Erythroblast (primary cell): ENCODE results near the gene E2F4.

Source experiments
- DNase-seq, 2 experiments: peaks; one replicate each; lab custom pipeline; 2025; lab: John Stamatoyannopoulos, UW
- GATA1 ChIP-seq: IDR thresholded peaks from 2 replicates; pipeline ENCODE4 v1.6.1; 2011; ENCODE audit warnings: low read depth, mild to moderate bottlenecking, control low read depth, low read length, moderate library complexity
- POLR2A ChIP-seq: IDR thresholded peaks from 2 replicates; pipeline ENCODE4 v1.6.1; 2011; ENCODE audit warnings: mild to moderate bottlenecking, low read length

E2F4 gene, protein sequence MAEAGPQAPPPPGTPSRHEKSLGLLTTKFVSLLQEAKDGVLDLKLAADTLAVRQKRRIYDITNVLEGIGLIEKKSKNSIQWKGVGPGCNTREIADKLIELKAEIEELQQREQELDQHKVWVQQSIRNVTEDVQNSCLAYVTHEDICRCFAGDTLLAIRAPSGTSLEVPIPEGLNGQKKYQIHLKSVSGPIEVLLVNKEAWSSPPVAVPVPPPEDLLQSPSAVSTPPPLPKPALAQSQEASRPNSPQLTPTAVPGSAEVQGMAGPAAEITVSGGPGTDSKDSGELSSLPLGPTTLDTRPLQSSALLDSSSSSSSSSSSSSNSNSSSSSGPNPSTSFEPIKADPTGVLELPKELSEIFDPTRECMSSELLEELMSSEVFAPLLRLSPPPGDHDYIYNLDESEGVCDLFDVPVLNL

DNA sequence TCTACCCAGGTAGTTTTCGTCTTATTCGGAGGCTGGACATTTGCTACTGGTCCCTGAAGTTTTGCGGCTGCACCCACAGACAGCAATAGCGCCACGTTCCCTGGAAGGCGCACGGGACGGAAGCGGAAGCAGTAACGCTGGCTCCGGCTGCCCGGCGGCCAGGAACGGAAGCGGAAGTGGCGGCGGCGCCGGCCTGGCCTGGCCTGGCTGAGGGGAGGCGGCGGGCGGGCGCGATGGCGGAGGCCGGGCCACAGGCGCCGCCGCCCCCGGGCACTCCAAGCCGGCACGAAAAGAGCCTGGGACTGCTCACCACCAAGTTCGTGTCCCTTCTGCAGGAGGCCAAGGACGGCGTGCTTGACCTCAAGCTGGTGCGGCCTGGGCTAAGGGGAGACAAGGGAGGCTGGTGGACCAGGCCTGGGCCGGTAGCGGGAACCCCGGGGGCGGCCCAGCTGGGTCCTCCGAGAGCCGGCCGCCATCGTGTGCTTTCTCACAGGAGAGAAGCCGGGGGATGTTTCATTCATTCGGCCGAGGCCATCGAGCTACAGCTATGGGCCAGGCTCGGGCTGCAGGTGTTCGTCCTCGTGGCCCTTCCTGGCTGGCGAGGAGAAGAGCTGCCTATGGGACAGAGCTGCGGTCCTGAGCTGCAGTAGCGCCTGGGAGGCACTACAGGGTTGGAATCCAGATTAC lies at the start of gene E2F4:
Gene E2F4, plus strand, starts transcription at position 161 of the 687 bp plus-strand sequence. Its CDS starts 73 bp downstream, at position 234.
- no peak for TF ChIP-seq GATA1
- TF ChIP-seq POLR2A = peak; percentile 88
- peak; percentile 94 to 95 for DNase-seq

DNA sequence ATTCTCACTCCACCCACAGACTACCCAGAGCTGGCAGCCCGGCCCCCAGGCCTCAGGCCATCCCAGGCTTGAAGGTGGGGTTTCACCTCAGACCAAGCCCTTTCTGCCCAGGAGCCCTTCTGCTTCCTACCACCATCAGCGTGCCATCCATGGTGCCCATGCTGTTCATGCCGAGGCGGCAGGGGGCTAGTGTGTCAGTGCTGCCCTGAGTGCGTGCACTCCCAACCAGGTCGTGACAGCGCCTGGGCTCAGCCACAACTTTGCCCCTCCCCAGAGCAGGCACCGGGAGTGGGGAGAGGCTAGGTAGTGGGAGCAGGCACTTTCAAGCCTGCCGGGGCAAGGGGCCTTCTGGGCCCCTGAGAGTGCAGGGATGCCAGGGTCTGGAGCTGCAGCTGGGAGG lies 49.6 kb upstream of the E2F4 start:
- DNase-seq = no peak
- TF ChIP-seq GATA1 = no peak
- TF ChIP-seq POLR2A = no peak

DNA sequence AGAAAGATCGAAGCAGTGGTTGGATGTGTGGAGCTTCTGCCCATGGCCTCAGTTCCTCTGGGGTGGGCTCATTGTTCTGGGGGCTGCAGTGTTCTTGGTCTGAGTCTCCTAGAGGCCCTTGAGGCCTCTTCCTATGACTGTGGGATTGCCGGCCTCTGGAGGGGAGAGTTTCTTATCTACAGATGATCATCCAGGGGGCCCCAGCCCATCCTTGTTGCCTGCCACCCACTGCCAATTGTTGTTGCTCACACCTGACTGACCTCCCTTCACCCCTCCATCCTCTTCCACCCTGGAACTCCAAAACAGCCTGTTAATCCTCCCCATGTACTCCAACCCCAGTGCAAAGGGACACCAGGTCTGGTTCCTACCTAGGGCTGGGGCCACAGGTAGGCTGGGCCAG lies 47.0 kb upstream of the E2F4 start:
- no peak for DNase-seq
- no peak for TF ChIP-seq POLR2A
- no peak for TF ChIP-seq GATA1

DNA sequence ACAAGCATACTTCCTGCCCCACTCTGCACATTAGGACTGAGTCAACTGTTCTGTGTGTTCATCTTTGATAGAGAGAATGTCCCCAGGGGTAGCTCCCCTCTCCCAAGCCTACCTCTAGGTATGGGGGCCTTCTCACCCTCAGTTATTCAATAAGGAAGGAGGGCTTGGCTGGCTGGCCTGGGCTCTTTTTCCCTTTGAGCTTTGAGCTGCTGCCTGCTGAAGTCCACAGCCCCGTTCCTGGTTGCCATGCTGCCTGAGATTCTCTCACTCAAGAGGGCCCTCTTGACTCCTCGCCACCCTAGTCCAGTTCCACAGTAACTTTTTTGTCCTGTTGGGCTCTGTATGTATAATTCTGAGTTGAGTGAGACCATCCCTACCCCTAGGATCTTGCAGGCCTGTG lies 46.2 kb upstream of the E2F4 start:
- DNase-seq = no peak

DNA sequence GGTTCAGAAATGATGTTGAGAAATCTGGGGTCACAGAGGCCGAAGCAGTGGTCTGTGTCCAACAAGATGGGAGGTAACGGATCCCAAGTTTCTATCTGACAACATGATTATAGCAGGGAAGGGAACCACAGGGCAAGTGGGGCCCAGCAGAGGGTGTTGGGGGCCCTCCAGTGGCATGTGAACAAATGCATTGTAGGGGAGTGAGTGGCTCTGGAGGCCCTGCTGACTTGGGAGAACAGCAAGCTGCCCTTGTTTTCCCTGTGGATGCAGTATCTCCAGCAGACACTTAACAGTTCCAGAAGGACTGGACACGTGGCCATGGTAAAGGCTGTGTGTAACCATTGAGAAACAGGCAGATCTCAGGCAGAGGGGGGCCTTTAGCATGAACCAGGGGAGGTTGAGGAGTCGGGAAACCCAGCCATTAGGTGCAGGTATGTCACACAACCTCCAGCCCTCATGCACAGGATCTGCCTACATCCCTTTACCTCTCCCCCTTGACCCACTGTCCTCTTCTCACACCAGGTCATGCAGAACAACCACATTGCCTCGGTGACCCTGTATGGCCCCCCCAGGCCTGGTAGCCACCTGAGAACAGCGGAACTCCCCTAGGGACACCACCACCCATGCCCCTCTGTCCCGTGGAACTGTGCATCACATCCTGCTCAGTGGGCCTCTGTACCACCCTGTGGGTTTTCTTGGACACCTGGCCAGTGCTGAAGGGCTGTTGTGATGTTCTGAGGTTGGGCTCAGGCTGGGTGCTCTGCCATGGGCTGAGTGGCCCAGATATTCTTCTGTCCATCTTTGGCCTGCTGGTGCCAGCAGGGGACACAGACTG lies 45.2 kb upstream of the E2F4 start:
- DNase-seq = no peak

More for the DNA sequence above, 46.2 kb upstream of the E2F4 start:
- TF ChIP-seq GATA1 (no peak), POLR2A (no peak)

DNA sequence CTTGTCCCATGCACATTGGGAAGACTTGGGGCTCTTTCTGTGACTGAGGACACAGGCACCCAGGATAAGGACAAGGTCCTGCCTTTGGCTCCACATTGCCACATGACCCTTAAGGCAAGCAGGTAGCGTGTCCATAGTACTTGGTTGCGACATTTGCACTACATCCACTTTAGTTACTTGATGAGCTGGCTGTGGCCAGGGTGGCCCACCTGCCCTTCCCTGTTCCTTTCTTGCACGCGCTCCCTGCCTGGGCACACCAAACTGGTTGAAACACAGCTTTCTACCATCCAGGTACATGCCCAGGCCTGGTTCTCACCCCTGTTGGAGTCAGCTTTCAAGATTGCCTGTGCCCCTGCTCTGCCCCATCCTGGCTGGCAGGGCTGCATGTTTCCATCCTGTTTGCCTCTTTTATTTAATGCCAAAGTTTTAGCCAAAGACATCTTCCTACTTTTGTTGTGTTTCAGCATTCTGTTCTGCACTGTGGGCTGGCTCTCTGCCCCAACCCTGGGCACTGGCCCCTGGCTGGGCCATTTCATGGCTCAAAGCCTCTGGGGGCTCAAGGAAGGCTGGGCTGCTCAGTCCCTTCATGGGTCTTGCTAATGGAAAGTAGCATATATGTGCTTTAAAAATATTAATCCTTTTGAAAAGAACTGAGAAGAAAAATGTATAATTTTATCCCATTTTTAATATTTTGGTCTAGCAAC lies 44.4 kb upstream of the E2F4 start:
- TF ChIP-seq GATA1 (no peak), POLR2A (no peak)
- DNase-seq = no peak

More for the DNA sequence above, 45.2 kb upstream of the E2F4 start:
- TF ChIP-seq POLR2A (no peak), GATA1 (no peak)

DNA sequence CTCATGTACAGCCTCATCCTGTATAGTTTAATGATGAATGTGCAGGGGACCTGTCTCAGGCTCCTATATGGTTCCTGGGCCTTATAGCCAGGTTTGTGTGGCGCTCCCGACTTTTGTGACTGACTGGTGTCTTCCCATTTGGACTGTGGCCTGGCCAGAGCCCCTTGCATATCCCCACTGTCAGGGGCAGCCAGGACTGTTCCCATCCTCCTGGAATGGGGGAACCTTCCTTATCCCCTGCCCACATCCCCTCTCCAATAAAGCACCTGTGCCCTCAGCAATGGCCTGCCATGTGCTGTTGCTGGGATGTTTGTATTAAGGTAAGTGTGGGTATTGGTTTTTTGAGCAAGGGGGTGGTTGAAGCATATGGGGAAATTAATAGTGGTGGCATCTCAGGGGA lies 43.7 kb upstream of the E2F4 start:
- no peak for DNase-seq
- TF ChIP-seq POLR2A (no peak), GATA1 (no peak)

DNA sequence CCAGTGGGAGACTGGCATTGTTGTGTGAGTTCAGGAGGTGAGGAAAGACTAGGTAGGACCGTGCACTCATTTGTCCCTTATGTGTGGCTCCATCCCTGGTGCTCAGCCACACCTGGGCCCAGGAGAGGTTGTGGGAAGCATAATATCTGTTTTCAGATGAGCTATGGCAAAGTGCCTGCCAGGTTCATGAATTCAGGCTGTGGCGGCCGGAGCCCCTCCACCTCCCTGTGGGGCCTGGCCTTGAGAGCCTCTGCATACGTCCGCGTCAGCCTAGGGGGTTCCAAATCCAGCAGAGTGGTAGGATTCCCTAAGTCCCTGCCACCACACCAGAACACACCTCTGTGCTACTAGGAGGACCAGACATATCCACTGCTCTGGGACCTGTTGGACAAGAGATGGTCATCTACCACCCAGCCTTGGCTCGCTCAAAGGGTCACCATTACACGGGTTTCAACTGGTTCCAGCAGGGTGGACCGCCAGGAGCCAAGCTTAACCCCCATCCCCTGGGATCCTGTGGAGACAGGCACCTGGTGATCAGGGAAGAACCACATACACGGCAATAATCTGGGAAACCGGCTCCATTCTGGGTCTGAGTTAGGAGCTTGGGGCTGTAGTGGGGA lies 43.2 kb upstream of the E2F4 start:
- TF ChIP-seq GATA1 (no peak), POLR2A (no peak)
- no peak for DNase-seq

DNA sequence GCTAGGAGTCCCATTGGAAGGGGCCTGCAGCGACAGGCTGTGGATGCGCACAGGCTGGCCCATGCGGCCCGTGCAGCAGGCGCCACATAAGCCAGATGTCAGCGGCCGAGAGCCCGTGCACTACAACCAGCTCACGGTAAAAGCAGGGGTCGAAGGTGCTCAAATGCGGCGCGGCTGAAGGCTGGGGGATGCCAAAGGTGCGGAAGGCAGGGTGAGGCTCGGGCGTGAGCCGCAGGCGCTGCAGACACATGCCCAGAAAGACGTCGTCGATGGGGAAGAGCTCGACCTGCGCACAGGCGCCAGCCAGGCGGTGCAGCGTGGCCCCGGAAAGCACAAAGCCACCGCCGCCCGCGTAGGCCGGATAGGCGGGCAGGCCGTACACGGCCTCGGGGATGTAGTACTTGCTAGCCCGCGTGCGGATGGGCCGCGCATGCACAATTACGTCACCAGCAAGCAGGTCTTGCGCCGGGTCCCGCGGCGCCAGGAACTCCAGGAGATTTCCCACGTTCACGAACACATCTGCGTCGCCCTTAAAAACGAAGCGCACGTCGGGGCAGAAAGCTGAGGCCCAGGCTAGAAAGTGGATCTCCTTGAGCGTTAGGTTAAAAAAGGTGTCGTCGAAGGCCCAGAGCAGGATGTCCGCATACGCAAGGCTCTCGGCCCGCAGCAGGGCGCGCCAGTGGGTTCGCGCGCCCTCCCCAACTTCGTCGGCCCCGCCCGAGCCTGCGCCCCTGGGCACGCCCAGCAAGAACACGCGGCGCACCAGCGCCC lies 42.5 kb upstream of the E2F4 start:
- no peak for DNase-seq
- no peak for TF ChIP-seq POLR2A
- TF ChIP-seq GATA1 = no peak

DNA sequence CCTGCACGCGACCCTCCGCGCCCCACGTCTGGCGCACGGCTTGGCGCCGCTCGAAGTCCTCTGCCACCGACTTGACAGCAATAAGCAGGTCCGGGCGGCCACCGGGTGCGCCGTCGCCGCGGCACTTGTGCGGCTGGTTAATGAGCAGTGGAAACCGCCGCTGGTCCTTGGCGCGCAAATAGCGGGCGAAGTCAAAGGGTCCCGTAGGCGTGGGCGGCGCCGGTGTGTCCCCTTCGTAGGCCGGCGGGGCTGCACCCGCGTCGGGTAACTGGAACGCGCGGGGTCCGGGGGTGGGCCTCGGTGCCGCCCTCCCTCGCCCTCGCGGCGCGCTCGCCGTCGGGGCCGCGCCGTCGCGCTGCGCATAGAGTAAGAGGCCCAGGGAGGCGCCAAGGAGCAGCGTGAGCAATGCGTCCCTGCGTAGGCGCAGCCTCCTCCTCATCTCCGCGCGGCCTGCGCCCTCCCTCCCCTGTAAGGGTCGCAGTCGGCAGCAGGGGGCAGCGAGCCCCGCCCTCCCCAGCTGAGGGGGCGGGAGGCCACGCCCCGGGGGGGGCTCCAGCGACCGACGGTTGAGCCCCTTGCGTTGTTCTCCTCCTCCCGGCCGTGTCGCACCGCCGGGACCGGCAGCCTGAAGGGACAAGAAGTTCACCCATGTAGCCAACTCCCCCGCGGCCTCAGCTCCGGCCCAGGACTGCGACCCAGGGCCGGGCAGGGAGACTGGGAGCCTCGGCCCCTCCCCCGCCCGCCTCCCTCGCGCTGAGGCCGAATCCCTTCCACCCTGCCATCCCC lies 41.7 kb upstream of the E2F4 start:
- TF ChIP-seq GATA1 (no peak), POLR2A (no peak)
- peak; percentile 64 to 69 for DNase-seq

DNA sequence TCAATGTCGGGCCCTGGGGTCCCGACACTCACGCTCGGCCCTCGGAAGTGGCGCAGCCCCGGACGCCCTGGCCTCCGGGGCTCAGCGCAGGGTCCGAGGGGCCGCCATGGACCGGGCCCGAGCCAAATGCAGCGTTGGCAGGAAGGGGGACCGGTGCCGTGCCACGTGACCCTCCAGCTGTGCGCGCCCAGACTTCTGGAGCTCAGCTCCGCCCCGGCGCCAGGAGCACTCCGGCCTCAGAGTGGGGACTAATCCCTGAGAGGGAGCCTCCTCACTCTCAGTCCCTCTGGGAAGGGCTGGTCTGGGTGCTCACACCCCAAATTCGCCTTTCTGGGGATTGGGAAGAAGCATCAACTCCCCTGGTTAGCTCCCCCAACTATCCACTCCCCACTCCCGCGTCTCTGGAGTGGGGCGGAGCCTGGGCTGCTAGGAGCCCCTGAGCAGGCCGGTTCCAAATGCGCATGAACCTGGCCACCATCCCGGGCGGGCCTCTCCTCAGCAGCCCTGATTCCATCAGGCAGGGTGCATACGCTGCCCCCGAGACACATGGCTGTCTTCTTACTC lies 41.0 kb upstream of the E2F4 start, which contains the start of gene B3GNT9:
Gene B3GNT9, minus strand, starts transcription at position 166 of the 564 bp plus-strand sequence. CDS start 513 bp downstream, outside the sequence.
- peak in 1 of 2 experiments; percentile 35 for DNase-seq
- TF ChIP-seq GATA1 (no peak), POLR2A (no peak)
